LNCaP clone FGC (cell line): ENCODE data around the gene JAM3.
"Not testable (repeated sequence)": the region's sequence is repeated elsewhere in the genome, so short reads cannot be mapped to it uniquely, and the experiment has no call there.

Source experiments
- DNase-seq: peaks from one replicate; pipeline ENCODE4 v3.0.0-alpha.2; 2011; ENCODE audit warnings: low read depth
- H3K4me3 ChIP-seq: 2 replicates; pipeline ENCODE4 v1.5.1; 2011; ENCODE audit warnings: mild to moderate bottlenecking, low read depth, low read length, control low read depth
- CTCF ChIP-seq: IDR thresholded peaks from 2 replicates; pipeline ENCODE4 v1.5.1; 2012; ENCODE audit warnings: mild to moderate bottlenecking; ENCODE audit not compliant: control insufficient read depth, insufficient read depth; ENCODE audit errors: extremely low read depth

JAM3 gene

GRCh38 chr11:134082990-134083389, 14.1 kb downstream of the JAM3 start:
- no peak overlapping the region for H3K4me3 ChIP-seq
- no peak for DNase-seq
- no peak for TF ChIP-seq CTCF

GRCh38 chr11:134086376-134086775, 17.5 kb downstream of the JAM3 start:
- no peak for TF ChIP-seq CTCF

DNA sequence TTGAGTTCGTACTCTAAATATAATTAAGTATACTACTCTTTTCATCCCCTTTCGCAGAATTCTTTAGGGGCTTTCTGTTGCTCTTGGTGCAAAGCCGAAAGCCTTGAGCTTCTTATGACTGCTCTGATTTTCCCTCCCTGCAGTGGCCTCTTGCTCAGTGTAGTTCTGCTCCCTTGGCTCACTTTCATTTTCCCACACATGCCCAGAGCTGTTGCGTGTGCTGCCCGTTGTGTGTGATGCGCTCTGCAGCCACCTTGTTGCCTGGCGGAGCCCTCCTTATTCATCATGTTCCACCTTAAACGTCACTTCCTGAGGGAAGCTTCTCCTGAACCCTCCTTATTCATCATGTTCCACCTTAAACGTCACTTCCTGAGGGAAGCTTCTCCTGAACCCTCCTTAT, 23.1 kb downstream of the JAM3 start:
- H3K4me3 ChIP-seq, DNase-seq: not testable (repeated sequence)

More at GRCh38 chr11:134086376-134086775, 17.5 kb downstream of the JAM3 start:
- no peak overlapping the region for H3K4me3 ChIP-seq
- no peak for DNase-seq

DNA sequence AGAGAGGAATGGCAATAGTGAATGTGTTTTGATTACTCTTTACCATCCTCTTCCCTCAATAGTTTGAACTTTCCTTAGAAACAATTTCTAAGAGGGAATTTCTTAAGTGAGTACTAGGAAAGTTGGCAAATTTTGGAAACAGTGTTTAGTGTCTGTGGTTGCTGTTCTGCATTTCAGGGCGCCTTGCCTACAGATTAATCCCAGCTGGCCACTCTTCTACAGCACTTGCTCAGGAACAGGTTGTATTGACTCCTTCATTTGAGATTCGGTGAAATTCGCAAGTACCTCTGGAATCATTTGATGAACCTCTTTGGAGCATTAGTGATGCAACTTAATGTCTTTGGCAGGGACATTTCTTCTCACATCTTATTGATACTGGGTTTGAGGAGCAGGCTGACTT, 28.3 kb downstream of the JAM3 start:
- DNase-seq = no peak
- TF ChIP-seq CTCF = no peak
- H3K4me3 ChIP-seq = no peak overlapping the region

DNA sequence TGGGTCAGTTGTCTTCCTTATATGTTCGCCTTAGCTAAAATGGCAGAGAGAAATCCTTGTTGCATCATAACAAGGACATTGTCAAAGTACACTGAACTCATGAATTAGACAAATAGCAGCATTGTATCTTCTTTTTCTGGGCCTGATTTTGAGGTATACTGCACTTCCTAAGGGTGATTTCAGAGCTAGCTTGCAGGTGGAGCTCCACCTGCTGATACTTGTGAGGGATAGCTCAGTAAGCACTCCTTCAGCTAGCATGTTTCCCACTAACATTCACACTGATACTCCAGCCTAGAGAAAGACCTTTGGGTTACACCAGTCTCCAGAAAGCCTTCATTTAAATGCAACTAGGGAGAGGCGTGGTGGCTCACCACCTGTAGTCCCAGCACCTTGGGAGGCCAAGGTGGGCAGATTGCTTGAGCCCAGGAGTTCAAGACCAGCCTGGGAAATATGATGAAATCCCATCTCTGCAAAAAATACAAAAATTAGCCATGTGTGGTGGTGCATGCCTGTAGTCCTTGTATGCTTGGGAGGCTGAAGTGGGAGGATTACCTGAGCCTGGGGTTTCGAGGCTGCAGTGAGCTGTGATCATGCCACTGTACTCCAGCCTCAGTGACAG, 29.8 kb downstream of the JAM3 start:
- H3K4me3 ChIP-seq = no peak overlapping the region
- no peak for DNase-seq
- peak; percentile 82 for TF ChIP-seq CTCF

- DNase-seq = no peak
- no peak for TF ChIP-seq CTCF
- no peak overlapping the region for H3K4me3 ChIP-seq
Measured at GRCh38 chr11:134100171-134100570, 31.3 kb downstream of the JAM3 start.

DNA sequence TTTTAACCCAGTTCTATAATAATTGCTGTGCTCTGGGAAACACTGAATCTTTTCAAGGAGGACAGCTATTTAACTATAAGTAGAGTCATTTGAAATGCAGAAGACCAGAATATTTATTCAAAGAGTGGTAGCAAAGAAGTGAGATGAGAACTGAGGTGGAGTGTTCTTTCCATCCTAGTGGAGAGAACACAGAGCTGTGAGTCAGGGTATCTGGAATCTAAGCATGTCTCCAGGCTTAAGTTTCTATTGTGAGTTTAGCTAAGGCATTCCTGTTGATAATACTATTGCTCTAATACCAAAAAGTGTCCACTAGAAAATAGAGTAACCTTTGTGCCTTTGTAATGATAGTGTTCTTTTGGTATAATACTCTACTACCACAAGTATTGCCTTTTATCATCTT, 32.4 kb downstream of the JAM3 start:
- H3K4me3 ChIP-seq = no peak overlapping the region
- no peak for DNase-seq
- TF ChIP-seq CTCF = no peak

DNA sequence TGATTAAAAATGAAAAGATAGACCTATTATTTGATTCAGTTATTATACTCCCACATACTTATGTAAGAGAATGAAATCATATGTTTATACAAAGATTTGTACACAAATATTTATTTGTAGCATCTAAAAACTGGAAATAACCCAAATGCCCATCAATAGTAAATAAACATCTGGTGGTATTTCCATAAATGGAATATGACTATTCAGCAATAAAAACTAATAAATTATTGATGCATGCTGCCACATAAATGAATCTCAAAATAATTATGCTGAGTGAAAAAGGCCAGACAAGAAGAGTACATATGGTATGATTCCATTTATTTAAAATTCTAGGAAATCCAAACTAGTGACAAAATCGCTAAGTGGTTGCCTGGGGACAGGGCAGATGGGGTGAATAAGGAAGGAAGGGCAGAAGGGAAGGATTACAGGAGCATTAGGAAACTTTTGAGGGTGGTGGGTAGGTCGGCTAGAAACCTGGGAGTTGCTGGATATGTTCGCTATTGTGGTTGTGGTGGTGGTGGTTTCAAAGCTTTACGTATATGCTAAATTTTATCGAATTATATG, 41.5 kb downstream of the JAM3 start:
- TF ChIP-seq CTCF = no peak
- H3K4me3 ChIP-seq = no peak overlapping the region

DNA sequence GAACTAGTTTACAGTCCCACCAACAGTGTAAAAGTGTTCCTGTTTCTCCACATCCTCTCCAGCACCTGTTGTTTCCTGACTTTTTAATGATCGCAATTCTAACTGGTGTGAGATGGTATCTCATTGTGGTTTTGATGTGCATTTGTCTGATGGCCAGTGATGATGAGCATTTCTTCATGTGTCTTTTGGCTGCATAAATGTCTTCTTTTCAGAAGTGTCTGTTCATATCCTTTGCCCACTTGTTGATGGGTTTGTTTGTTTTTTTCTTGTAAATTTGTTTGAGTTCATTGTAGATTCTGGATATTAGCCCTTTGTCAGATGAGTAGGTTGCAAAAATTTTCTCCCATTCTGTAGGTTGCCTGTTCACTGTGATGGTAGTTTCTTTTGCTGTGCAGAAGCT, 44.9 kb downstream of the JAM3 start:
- H3K4me3 ChIP-seq, DNase-seq: not testable (repeated sequence)

More for the DNA sequence above, 41.5 kb downstream of the JAM3 start:
- DNase-seq = no peak
